Fibroblast of pulmonary artery (primary cell): ENCODE measurements around the gene PRR14.

ENCODE experiments used
- DNase-seq: peaks from one replicate; pipeline ENCODE4 v3.0.0-alpha.2; 2010; ENCODE audit warnings: low read depth
- H3K4me3 ChIP-seq: replicated peaks from 2 replicates; pipeline ENCODE4 v1.5.1; 2011; ENCODE audit warnings: low read depth, mild to moderate bottlenecking, control low read depth, low read length, moderate library complexity
- TF ChIP-seq, protein P1 (sequence below): IDR thresholded peaks from 2 replicates; pipeline ENCODE4 v1.5.1; 2011; ENCODE audit warnings: mild to moderate bottlenecking, control low read depth, low read length, inconsistent platforms; ENCODE audit errors: missing control alignments

PRR14 gene

GRCh38 chr16:30649725-30650368 lies 913 bp upstream of the PRR14 start:
- TF ChIP-seq, protein P1, sequence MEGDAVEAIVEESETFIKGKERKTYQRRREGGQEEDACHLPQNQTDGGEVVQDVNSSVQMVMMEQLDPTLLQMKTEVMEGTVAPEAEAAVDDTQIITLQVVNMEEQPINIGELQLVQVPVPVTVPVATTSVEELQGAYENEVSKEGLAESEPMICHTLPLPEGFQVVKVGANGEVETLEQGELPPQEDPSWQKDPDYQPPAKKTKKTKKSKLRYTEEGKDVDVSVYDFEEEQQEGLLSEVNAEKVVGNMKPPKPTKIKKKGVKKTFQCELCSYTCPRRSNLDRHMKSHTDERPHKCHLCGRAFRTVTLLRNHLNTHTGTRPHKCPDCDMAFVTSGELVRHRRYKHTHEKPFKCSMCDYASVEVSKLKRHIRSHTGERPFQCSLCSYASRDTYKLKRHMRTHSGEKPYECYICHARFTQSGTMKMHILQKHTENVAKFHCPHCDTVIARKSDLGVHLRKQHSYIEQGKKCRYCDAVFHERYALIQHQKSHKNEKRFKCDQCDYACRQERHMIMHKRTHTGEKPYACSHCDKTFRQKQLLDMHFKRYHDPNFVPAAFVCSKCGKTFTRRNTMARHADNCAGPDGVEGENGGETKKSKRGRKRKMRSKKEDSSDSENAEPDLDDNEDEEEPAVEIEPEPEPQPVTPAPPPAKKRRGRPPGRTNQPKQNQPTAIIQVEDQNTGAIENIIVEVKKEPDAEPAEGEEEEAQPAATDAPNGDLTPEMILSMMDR = no peak
- H3K4me3 ChIP-seq = peak overlapping the region; percentile 53
- DNase-seq = no peak

- peak; percentile 68 for DNase-seq
Observed at GRCh38 chr16:30651124-30652004, 604 bp downstream of the PRR14 start.

GRCh38 chr16:30652005-30652296 lies 1.2 kb downstream of the PRR14 start:
- no peak for DNase-seq
- TF ChIP-seq, protein P1 = no peak
- H3K4me3 ChIP-seq = peak overlapping the region; percentile 94

More at GRCh38 chr16:30651124-30652004, 604 bp downstream of the PRR14 start:
- peak overlapping the region; percentile 94 for H3K4me3 ChIP-seq
- TF ChIP-seq, protein P1 = peak; percentile 24

GRCh38 chr16:30652718-30653117 lies 2.0 kb downstream of the PRR14 start:
- DNase-seq = no peak
- H3K4me3 ChIP-seq = no peak overlapping the region
- TF ChIP-seq, protein P1 = no peak

DNA sequence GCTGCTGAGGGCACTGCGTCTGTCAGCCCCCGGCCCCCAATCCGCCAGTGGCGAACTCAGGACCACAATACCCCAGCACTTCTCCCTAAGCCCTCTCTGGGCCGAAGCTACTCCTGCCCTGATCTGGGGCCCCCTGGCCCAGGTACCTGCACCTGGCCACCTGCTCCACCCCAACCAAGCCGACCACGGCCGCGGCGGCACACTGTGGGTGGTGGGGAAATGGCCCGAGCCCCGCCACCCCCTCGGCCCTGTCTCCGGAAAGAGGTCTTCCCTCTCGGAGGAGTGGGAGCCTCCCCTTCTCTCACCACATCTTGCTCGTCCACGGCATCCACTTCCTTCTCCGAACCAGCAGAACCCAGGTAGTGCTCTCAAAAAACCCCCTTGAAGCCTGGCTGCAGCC lies 4.1 kb downstream of the PRR14 start:
- TF ChIP-seq, protein P1 = no peak
- no peak for DNase-seq
- no peak overlapping the region for H3K4me3 ChIP-seq

DNA sequence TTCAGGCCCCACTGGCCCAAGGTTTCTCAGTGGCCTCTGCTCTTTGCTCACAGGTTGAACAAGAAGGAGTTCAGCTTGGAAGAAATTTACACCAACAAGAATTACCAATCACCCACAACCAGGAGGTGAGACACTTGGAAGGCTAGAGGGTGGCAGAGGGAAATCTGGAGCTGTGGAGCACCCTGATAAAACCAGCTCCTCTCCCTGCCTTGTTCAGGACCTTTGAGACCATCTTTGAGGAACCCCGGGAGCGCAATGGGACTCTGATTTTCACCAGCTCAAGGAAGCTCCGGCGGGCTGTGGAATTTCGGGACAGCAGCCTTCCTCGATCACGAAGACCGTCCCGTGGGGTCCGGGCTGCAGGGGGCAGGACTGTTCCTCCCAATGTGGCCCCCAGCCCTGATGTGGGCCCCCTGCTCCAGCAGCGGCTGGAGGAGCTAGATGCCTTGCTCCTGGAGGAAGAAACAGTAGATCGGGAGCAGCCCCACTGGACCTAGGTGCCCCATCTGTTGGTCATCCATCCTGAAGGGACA lies 5.1 kb downstream of the PRR14 start:
- TF ChIP-seq, protein P1 = no peak
- no peak overlapping the region for H3K4me3 ChIP-seq
- DNase-seq = no peak

DNA sequence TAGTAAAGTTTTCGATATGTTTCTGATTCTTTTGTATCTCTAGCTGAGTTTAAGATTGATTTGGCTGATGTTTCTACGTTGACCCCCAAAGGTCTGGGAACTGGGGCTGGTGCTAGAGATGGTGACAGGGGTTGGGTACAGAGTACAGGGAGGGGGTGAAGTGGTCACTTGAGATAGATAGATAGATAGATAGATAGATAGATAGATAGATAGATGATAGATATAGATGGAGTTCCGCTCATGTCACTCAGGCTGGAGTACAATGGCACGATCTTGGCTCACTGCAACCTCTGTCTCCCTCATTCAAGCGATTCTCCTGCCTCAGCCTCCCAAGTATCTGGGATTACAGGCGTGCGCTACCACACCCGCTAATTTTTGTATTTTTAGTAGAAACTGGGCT lies 5.6 kb downstream of the PRR14 start:
- DNase-seq = no peak
- TF ChIP-seq, protein P1 = no peak
- H3K4me3 ChIP-seq = no peak overlapping the region
